Parathyroid adenoma (tissue), 2 donors: ENCODE measurements around the gene TGFBR3.
A peak's percentile ranks its signal among the peaks of the same experiment; 100 is the strongest.

Experiments
- H2AFZ ChIP-seq: fragments of 300-600 bp; sonication (generic); one replicate; pipeline ENCODE4 v1.7.0; 2017; ENCODE audit warnings: antibody characterized with exemption, mild to moderate bottlenecking
- H3K27ac ChIP-seq: fragments of 300-600 bp; sonication (generic); one replicate; pipeline ENCODE4 v1.7.0; 2017
- H3K27me3 ChIP-seq: fragments of 300-600 bp; sonication (generic); one replicate; pipeline ENCODE4 v1.7.0; 2017; ENCODE audit warnings: low read length; ENCODE audit not compliant: control insufficient read depth, insufficient read depth
- H3K36me3 ChIP-seq: fragments of 300-600 bp; sonication (generic); one replicate; pipeline ENCODE4 v1.7.0; 2017; ENCODE audit warnings: low read length; ENCODE audit not compliant: control insufficient read depth, insufficient read depth
- H3K4me1 ChIP-seq: fragments of 300-600 bp; sonication (generic); one replicate; pipeline ENCODE4 v1.7.0; 2017; ENCODE audit warnings: control low read depth
- H3K4me2 ChIP-seq: fragments of 300-600 bp; sonication (generic); one replicate; pipeline ENCODE4 v1.7.0; 2017; ENCODE audit warnings: low read length
- H3K4me3 ChIP-seq: fragments of 300-600 bp; sonication (generic); one replicate; pipeline ENCODE4 v1.7.0; 2017; ENCODE audit warnings: low read depth, low read length
- H3K79me2 ChIP-seq: fragments of 300-600 bp; sonication (generic); one replicate; pipeline ENCODE4 v1.7.0; 2017; ENCODE audit warnings: control low read depth
- H3K9ac ChIP-seq: fragments of 300-600 bp; sonication (generic); one replicate; pipeline ENCODE4 v1.7.0; 2017; ENCODE audit warnings: mild to moderate bottlenecking
- H3K9me3 ChIP-seq: fragments of 300-600 bp; sonication (generic); one replicate; pipeline ENCODE4 v1.7.0; 2017; ENCODE audit warnings: low read length; ENCODE audit not compliant: control insufficient read depth
- TF ChIP-seq, protein P1 (sequence below): fragments of 300-600 bp; sonication (generic); IDR thresholded peaks from one replicate; pipeline ENCODE4 v1.7.0; 2017; ENCODE audit warnings: antibody characterized with exemption, mild to moderate bottlenecking
- donor health status: primary hyperparathyroidism.

TGFBR3 gene

GRCh38 chr1:91754348-91754747 lies 131.6 kb downstream of the TGFBR3 start:
- no peak overlapping the region for H3K4me2 ChIP-seq
- H3K4me3 ChIP-seq, result no peak overlapping the region
- no peaks in the 10 kb centered on the region for H3K9me3 ChIP-seq
- no peak overlapping the region for H3K9ac ChIP-seq
- H3K27ac ChIP-seq, result no peak overlapping the region
- TF ChIP-seq, protein P1, sequence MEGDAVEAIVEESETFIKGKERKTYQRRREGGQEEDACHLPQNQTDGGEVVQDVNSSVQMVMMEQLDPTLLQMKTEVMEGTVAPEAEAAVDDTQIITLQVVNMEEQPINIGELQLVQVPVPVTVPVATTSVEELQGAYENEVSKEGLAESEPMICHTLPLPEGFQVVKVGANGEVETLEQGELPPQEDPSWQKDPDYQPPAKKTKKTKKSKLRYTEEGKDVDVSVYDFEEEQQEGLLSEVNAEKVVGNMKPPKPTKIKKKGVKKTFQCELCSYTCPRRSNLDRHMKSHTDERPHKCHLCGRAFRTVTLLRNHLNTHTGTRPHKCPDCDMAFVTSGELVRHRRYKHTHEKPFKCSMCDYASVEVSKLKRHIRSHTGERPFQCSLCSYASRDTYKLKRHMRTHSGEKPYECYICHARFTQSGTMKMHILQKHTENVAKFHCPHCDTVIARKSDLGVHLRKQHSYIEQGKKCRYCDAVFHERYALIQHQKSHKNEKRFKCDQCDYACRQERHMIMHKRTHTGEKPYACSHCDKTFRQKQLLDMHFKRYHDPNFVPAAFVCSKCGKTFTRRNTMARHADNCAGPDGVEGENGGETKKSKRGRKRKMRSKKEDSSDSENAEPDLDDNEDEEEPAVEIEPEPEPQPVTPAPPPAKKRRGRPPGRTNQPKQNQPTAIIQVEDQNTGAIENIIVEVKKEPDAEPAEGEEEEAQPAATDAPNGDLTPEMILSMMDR, result no peak
- H3K4me1 ChIP-seq, result peaks cover 7% of the 10 kb centered on the region
- H3K36me3 ChIP-seq, result no peaks in the 10 kb centered on the region
- H2AFZ ChIP-seq, result no peak overlapping the region
- no peaks in the 10 kb centered on the region for H3K27me3 ChIP-seq
- H3K79me2 ChIP-seq, result no peaks in the 10 kb centered on the region

DNA sequence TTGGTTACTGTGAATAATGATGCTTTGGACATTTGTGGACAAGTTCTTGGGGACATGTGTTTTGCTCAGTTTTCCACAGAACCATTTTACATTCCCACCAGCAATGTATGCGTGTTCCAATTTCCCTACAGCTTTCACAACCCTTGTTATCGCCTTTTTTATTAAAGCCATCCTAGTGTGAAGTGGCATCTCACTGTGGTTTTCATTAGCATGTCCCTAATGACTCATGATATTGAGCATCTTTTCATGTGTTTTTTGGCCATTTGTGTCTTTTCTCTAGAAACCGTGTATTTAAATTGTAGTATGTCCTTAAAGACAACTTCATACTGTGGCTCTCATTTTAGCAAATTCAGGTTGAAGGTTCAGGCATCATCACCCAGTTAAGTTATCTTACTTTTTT lies 132.1 kb downstream of the TGFBR3 start:
- no peak overlapping the region for H3K4me3 ChIP-seq
- H3K27ac ChIP-seq, result no peak overlapping the region
- H3K79me2 ChIP-seq, result no peaks in the 10 kb centered on the region
- no peaks in the 10 kb centered on the region for H3K9me3 ChIP-seq
- no peak overlapping the region for H3K9ac ChIP-seq
- TF ChIP-seq, protein P1, result no peak
- no peak overlapping the region for H3K4me2 ChIP-seq
- H3K27me3 ChIP-seq, result no peaks in the 10 kb centered on the region
- H3K4me1 ChIP-seq, result peaks cover 12% of the 10 kb centered on the region
- H3K36me3 ChIP-seq, result no peaks in the 10 kb centered on the region
- no peak overlapping the region for H2AFZ ChIP-seq

GRCh38 chr1:91752324-91752723 lies 133.6 kb downstream of the TGFBR3 start:
- H3K4me1 ChIP-seq, result peaks cover 14% of the 10 kb centered on the region
- no peaks in the 10 kb centered on the region for H3K79me2 ChIP-seq
- no peaks in the 10 kb centered on the region for H3K9me3 ChIP-seq
- no peaks in the 10 kb centered on the region for H3K27me3 ChIP-seq
- H2AFZ ChIP-seq, result no peak overlapping the region
- TF ChIP-seq, protein P1, result no peak
- H3K27ac ChIP-seq, result no peak overlapping the region
- H3K36me3 ChIP-seq, result no peaks in the 10 kb centered on the region
- no peak overlapping the region for H3K4me2 ChIP-seq
- H3K4me3 ChIP-seq, result no peak overlapping the region
- no peak overlapping the region for H3K9ac ChIP-seq

DNA sequence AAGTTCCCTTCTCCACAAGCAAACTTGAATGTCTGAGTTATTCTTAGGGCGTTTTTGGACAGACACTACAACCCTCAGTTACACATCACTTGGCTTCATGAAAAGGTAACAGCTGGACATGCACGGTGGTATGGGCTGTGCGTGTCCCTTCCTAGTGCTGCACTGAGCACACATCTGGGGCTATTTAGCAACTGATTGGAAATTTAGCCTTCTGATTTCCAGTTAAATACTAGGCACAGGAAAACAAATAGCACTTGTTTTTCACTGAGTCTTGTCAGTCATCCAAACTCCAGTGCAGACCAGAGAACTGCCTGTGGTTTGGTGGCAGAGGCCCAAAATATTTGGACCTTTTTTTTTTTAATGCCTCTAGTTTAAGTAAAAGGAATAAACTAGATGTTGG lies 134.7 kb downstream of the TGFBR3 start:
- Histone ChIP-seq H3K4me3 (no peak overlapping the region), H3K4me2 (no peak overlapping the region), H3K9me3 (no peaks in the 10 kb centered on the region), H3K36me3 (no peaks in the 10 kb centered on the region), H3K27ac (no peak overlapping the region), H3K9ac (no peak overlapping the region), H2AFZ (no peak overlapping the region), H3K27me3 (no peaks in the 10 kb centered on the region), H3K79me2 (no peaks in the 10 kb centered on the region), H3K4me1 (peaks cover 14% of the 10 kb centered on the region)
- TF ChIP-seq, protein P1, result no peak

DNA sequence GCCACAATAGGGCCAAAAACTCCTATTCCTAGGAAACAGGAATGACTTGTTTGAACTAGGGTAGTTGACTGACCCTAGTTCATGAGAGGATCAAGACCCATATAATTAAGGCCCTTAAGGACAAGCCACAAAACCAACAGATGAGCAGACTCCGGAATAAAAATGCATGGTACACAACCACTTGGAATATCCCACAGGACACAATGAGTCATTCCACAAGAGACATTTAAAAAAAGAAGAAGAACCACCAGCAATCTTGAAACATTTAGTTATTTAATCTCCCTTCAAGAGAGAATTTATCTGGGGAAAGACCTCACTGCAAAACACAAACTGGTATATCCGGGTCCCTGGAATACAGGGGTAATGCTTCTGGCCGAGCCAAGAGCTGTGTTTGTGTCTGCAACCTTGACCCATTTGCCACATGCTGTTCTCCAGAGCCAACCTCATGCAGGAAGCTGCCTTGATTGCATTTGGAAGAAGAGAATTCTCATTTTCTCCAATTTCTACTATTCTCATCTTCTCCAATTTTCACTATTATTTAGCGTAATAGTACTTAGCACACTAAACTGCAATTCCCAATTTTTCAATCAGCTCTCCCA lies 135.5 kb downstream of the TGFBR3 start:
- H3K4me1 ChIP-seq, result peaks cover 18% of the 10 kb centered on the region
- TF ChIP-seq, protein P1, result no peak
- H3K27me3 ChIP-seq, result no peaks in the 10 kb centered on the region

More for the DNA sequence above, 135.5 kb downstream of the TGFBR3 start:
- Histone ChIP-seq H3K27ac (peak overlapping the region; percentile 58), H3K79me2 (no peaks in the 10 kb centered on the region), H3K36me3 (no peaks in the 10 kb centered on the region), H3K4me2 (no peak overlapping the region), H3K9ac (no peak overlapping the region), H3K9me3 (no peaks in the 10 kb centered on the region), H2AFZ (no peak overlapping the region), H3K4me3 (no peak overlapping the region)
